Cardiac septum (tissue), 1 donor: ENCODE results near the gene ASZ1. TPM values are rescaled to one million over a fixed set of nuclear protein-coding genes. Genes with fewer than 3 reads are reported as not detected.
"Not testable (repeated sequence)": the region's sequence is repeated elsewhere in the genome, so short reads cannot be mapped to it uniquely, and the experiment has no call there.

Experiments used
- DNase-seq: peaks from one replicate; pipeline ENCODE4 v3.0.0-alpha.2; 2020; ENCODE audit warnings: low spot score
- intact Hi-C: fragments of 100-400 bp; cut with DNase I; formaldehyde crosslinking; loops from one replicate; pipeline ENCODE4 v1.14.0; 2022
- long read RNA-seq: library from polyadenylated mRNA; unstranded; transcript quantifications from one replicate; pipeline ENCODE4 v2.0.0, GENCODE V29; 2021
- total RNA-seq: library from RNA; stranded (reverse); fragmentation: NEBNext Ultra II Directional; extraction: Animal tissue kit (Norgen Biotek cat#: 25700); gene quantifications from one replicate; pipeline ENCODE4 v1.2.1, GENCODE V29; 2021
- donor health status: DM: no; HTN: no; CAD: no.

ASZ1 gene
- total RNA-seq, result not detected
- long read RNA-seq, result 0 reads

- intact Hi-C loops, result no loop called here
- no peak for DNase-seq
Measured at GRCh38 chr7:117427258-117427701, at the start of gene ASZ1. Gene ASZ1, minus strand, starts transcription at chr7:117427493. Its CDS starts 33 bp downstream, at chr7:117427460.

- intact Hi-C loops, result no loop called here
- DNase-seq, result no peak
Measured at GRCh38 chr7:117476557-117477215, 49.4 kb upstream of the ASZ1 start.

- no peak for DNase-seq
- intact Hi-C loops, result no loop called here
Measured at GRCh38 chr7:117472335-117472734, 45.0 kb upstream of the ASZ1 start.

GRCh38 chr7:117470777-117471176 lies 43.5 kb upstream of the ASZ1 start:
- intact Hi-C loops, result no loop called here
- no peak for DNase-seq

- DNase-seq, result no peak
- intact Hi-C loops, result no loop called here
Measured at GRCh38 chr7:117468174-117468573, 40.9 kb upstream of the ASZ1 start.

- DNase-seq, intact Hi-C loops: not testable (repeated sequence)
Measured at GRCh38 chr7:117460815-117461214, 33.5 kb upstream of the ASZ1 start.

- intact Hi-C loops, result loop anchor here (10.0 kb wide), 1 partner anchor 255 kb away; no protein-coding TSS in a partner anchor
- no peak for DNase-seq
Measured at GRCh38 chr7:117459735-117460134, 32.4 kb upstream of the ASZ1 start.

GRCh38 chr7:117458977-117459583 lies 31.8 kb upstream of the ASZ1 start:
- DNase-seq, result no peak
- intact Hi-C loops, result loop anchor here (10.0 kb wide), 1 partner anchor 256 kb away; no protein-coding TSS in a partner anchor

- DNase-seq, result no peak
- intact Hi-C loops, result no loop called here
Measured at GRCh38 chr7:117448655-117449054, 21.4 kb upstream of the ASZ1 start.

GRCh38 chr7:117446220-117446815 lies 19.0 kb upstream of the ASZ1 start:
- DNase-seq, result no peak
- intact Hi-C loops, result no loop called here

GRCh38 chr7:117445206-117445605 lies 17.9 kb upstream of the ASZ1 start:
- no peak for DNase-seq
- intact Hi-C loops, result no loop called here

- DNase-seq, result no peak
- intact Hi-C loops, result no loop called here
Measured at GRCh38 chr7:117444646-117445045, 17.4 kb upstream of the ASZ1 start.

- DNase-seq, result no peak
- intact Hi-C loops, result no loop called here
Measured at GRCh38 chr7:117435475-117436043, 8.3 kb upstream of the ASZ1 start.

GRCh38 chr7:117424090-117424829 lies 3.0 kb downstream of the ASZ1 start:
- DNase-seq, result no peak
- intact Hi-C loops, result no loop called here

GRCh38 chr7:117414591-117414990 lies 12.7 kb downstream of the ASZ1 start:
- intact Hi-C loops, DNase-seq: not testable (repeated sequence)

- intact Hi-C loops, result no loop called here
- no peak for DNase-seq
Measured at GRCh38 chr7:117412946-117413559, 14.2 kb downstream of the ASZ1 start.

GRCh38 chr7:117412390-117412789 lies 14.9 kb downstream of the ASZ1 start:
- intact Hi-C loops, result no loop called here
- DNase-seq, result no peak

- no peak for DNase-seq
- intact Hi-C loops, result no loop called here
Measured at GRCh38 chr7:117411539-117411938, 15.8 kb downstream of the ASZ1 start.

- intact Hi-C loops, result no loop called here
- DNase-seq, result no peak
Measured at GRCh38 chr7:117408831-117409230, 18.5 kb downstream of the ASZ1 start.
